ENCODE results near the gene STUM. TPM values are rescaled to one million over a fixed set of nuclear protein-coding genes. Genes with fewer than 3 reads are reported as not detected.

STUM gene
- total and polyA plus RNA-seq, 12 donors = 0.13 to 0.44 (median 0.24) TPM; not detected in 1

- H3K4me1 ChIP-seq (replicated peaks in 1 of 2) = peaks cover 26 to 48% of the 10 kb centered on the region in 2 donors
- TF ChIP-seq POLR2A (IDR thresholded peaks at IDR 0.05) = no peak
- TF ChIP-seq CTCF (IDR thresholded peaks at IDR 0.05) = no peak
- H3K9me3 ChIP-seq (replicated peaks in 1 of 3) = no peaks in the 10 kb centered on the region
- peak overlapping the region in 1 of 5 donors; percentile 71 for H3K27ac ChIP-seq
- 37 to 53% (median 46%) methylated on average over 8 to 12 of the region's 12 CpGs for WGBS, 4 donors
- intact Hi-C loops (cut with DNase I) = loop anchor here in 1 of 2 donors (10.0 kb wide), 1 partner anchor 78 kb away; the partner anchor contains the start of gene ITPKB
- no peak overlapping the region for H3K4me3 ChIP-seq
- H3K27me3 ChIP-seq = no peaks in the 10 kb centered on the region
- peak in 1 of 7 donors; percentile 44 for DNase-seq
- H3K36me3 ChIP-seq (replicated peaks in 1 of 2) = no peaks in the 10 kb centered on the region
Observed at GRCh38 chr1:226656601-226657277, 108.2 kb downstream of the STUM start.

DNA sequence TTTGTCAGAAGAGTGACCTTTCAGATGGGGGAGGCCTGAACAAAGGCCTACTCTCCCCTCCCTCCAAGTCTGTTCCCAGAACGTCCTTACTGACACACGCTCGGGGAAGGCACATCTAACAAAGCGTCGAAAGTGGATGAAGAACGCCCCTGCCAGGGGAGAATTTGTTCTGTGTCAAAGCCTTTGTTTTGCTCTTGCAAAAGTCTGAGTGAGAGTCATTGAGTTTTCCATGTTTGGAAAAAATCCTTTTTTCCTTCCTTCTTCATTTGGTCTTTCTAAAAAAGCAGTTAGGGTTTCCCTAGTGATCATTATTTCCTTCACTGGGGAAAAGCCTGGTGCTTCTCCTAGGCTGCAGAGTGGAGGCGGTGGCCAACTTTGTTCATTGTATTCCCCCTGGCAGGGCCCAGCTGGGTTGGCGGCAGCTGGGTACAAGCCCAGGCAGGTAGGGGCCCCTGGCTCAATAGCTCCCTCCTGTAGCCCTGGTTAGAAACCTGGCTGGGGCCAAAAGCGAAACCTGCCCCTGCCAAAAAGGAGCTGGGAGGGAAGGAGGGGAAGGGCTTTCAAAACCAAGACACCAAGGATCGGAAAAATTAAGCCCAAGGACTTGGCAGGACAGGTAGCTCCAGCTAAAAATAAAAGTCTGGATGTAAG is 109.5 kb downstream of the STUM start:
- Histone ChIP-seq H3K4me3 (no peak overlapping the region), H3K9me3 (replicated peaks in 1 of 3) (no peaks in the 10 kb centered on the region), H3K36me3 (replicated peaks in 1 of 2) (no peaks in the 10 kb centered on the region), H3K27me3 (no peaks in the 10 kb centered on the region), H3K4me1 (replicated peaks in 1 of 2) (peaks cover 35 to 61% of the 10 kb centered on the region in 2 donors), H3K27ac (peak overlapping the region in 1 of 5 donors; percentile 86)
- no peak for DNase-seq
- 87 to 93% (median 89%) methylated on average over 10 of the region's 10 CpGs for WGBS, 4 donors
- intact Hi-C loops (cut with DNase I) = loop anchor here in 1 of 2 donors (10.0 kb wide), 1 partner anchor 77 kb away; the partner anchor contains the start of gene ITPKB
- TF ChIP-seq CTCF (IDR thresholded peaks at IDR 0.05) = no peak
- TF ChIP-seq POLR2A (IDR thresholded peaks at IDR 0.05) = no peak

DNA sequence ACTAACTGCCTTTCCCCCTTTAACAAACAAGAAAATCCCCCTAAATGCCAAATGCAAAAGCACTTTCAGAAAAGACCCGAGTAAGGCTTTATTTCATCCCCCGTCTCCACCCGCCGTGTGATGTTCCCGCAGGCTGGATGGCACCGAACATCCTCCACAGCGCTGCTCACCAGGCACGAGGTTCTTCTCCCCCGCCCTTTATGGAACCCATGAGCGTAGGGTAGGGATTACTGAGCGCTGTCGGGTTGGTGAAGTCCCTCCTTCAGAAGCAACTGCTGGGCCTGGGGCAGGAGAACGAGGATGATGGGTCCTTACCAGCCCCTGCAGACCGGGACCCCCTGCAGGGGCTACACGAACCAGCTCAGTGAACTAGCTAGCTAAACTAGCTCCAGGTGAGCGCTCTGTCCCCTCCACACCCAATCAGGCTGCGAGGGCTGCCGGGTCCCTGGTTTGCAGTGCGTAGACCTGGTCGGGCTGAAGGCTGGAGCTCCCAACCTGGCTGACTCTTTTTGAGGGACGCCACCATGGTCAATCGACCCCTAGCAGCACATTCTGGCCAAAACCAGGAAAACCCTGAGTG is 110.1 kb downstream of the STUM start:
- intact Hi-C loops (cut with DNase I) = loop anchor here in 1 of 2 donors (10.0 kb wide), 1 partner anchor 76 kb away; the partner anchor contains the start of gene ITPKB
- peaks cover 35 to 67% of the 10 kb centered on the region in 2 donors for H3K4me1 ChIP-seq (replicated peaks in 1 of 2)
- no peaks in the 10 kb centered on the region for H3K27me3 ChIP-seq
- no peak for DNase-seq
- no peak overlapping the region for H3K4me3 ChIP-seq
- WGBS, 4 donors = 88 to 93% (median 92%) methylated on average over 14 to 22 of the region's 22 CpGs
- H3K27ac ChIP-seq = peak overlapping the region in 1 of 5 donors; percentile 86
- H3K9me3 ChIP-seq (replicated peaks in 1 of 3) = no peaks in the 10 kb centered on the region
- no peak for TF ChIP-seq POLR2A (IDR thresholded peaks at IDR 0.05)
- no peak for TF ChIP-seq CTCF (IDR thresholded peaks at IDR 0.05)
- no peaks in the 10 kb centered on the region for H3K36me3 ChIP-seq (replicated peaks in 1 of 2)

Other genes starting within 250 kb of the STUM start
- 1 to 10 TPM in 7 of 9 donors, under 1 TPM in 2; 0.97 to 5.7 (median 2.3) TPM for gene LIN9, start 239.6 kb upstream of the STUM start, total RNA-seq
- gene LIN9, start 239.6 kb upstream of the STUM start, polyA plus RNA-seq = 1 to 10 TPM; 1.2 to 2.3 (median 1.9) TPM
- 100 to 1,000 TPM in 4 of 9 donors, 10 to 100 TPM in 5; 56.0 to 150 (median 78.6) TPM for gene PARP1, start 140.7 kb upstream of the STUM start, total RNA-seq
- 10 to 100 TPM; 15.3 to 66.1 (median 19.6) TPM for gene PARP1, start 140.7 kb upstream of the STUM start, polyA plus RNA-seq
- gene ITPKB, start 190.5 kb downstream of the STUM start, total RNA-seq = 10 to 100 TPM in 7 of 9 donors, 1 to 10 TPM in 2; 2.3 to 22.7 (median 14.3) TPM
- gene ITPKB, start 190.5 kb downstream of the STUM start, polyA plus RNA-seq = 1 to 10 TPM; 3.0 to 8.3 (median 3.6) TPM

All from adrenal gland (tissue), 12 donors.